IPS-NIHi11 (cell line): ENCODE measurements around the gene SIK3.

Experiments
- DNase-seq: peaks from one replicate; pipeline ENCODE4 v3.0.0; 2012; ENCODE audit warnings: mixed read lengths, low spot score

SIK3 gene

DNA sequence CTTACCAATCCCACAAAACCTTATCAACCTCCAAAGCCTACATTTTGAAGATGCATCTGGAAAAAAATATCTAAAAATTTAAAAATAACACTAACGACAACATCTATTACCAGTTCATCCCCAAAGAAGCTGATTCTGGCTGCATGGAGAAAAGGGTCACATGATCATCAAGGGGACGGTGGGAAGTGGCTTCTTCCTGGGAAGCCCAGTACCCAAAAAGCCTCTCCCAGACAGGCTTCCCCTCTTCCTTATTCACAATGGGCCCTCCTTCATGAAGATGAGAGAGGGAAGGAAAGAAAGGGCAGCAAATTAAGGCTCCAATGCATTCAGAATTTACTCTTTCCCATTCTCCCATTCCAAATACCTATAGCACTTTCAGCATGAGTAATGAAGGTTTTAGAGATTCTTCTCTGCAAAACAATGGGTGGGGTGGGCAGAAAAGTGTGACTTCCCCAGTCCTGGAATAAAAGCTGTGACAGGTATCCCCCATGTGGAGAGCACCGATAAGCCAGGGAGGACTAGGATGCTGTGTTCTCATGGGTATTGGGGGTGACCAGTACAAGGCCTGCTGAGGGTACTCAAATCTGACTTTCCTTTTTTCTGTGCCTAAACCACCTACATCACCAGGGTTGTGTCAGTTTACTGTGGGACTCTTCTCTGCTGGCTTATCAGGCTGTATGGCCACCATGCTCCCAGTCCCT lies 88.2 kb downstream of the SIK3 start:
- peak; percentile 20 for DNase-seq

DNA sequence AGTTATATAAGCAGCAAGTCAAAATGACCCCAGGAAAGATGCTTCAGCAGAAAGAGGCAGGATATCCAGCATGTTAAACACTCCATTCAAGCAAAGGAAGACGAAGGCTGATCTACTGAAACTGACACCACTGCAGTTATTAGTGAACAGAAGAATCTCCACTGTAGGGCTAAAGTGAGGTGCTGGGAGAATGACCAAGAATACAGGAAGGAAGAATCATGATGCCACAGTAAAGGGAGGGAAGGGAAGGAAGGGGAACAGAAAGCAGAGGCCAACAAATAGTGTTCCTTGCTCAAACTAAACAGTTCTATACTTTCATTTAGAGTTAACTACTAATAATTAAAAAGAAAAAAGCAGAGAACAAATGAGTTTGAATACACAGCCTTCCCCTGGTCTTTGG lies 92.5 kb downstream of the SIK3 start:
- DNase-seq, result no peak

DNA sequence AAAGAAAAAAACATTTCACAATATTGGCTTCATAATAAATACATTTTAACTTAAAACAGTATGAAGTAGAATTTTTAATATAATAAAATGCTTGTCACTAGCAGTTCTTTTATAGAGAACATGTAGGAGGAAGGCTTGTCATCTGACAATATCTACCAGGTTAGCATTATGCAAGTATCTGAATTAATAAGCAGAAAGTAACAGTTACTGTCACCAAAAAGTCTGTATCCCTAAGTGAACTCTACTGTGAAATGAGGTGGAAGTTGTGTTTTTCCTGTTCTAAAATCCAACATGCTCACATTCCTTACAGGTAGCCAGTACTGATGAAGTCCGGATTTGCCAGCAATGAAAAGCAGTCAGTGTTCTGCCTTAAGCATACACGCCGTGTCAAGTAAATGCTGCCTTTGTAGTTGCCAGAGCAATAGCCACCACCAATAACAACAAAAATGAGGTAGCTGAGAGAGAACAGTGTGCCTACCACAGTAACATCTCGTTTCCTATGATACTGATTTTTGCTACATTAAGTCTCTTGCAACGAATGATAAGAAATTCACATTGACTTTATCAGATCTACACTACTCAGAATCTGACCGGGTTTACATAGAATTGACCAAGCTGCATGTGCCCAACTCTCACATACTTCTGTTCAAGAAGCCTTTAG lies 95.5 kb downstream of the SIK3 start:
- DNase-seq, result no peak

DNA sequence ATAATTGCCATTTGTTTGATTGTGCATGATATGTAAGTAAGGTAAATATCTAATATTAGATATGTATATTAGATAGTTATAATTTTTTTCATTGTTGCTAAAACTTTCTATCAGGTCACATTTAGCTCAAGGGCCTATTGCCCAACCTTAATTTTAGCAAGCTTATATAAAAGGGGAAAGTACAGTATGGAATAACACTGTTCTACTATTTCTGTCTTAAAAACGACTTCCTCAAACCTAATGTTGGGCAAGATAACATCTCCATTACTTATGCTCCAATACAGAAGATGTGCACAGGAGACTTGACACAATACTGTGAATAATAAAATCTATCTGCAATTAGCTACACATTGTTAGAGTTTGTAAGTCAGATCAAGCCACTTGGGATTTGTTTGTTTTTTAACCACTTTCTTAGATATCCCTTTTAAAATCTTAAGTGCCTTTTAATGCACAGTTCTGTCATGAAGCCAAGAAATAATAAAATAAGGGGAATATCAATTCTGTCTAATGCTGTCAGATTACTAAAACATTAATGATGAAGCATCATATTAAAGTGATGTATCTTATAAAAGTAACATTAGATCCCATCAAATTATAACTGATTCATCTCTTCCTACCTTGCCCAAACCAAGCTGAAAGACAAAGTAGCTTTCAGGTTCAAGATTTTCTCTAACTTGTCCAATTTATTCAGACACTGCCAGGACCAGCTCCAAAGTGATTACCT lies 98.1 kb downstream of the SIK3 start:
- DNase-seq, result no peak

DNA sequence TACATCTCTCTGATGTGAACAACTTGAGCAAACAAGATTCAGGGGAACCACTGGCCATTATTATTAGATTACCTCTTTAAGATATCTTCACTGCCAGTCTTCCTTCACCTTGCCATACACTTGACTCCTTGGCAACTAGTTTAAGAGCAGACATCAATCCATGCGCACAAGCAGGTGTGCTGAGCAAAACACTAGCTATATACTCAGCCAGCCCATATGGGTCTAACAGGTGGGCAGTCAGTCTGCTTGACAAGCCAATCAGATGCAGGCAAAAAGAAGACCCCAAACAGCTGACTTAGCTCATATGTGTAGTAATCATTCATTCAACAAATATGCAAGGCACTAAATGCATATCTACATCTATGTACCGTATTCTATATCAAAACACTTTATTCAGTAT lies 101.2 kb downstream of the SIK3 start:
- no peak for DNase-seq

DNA sequence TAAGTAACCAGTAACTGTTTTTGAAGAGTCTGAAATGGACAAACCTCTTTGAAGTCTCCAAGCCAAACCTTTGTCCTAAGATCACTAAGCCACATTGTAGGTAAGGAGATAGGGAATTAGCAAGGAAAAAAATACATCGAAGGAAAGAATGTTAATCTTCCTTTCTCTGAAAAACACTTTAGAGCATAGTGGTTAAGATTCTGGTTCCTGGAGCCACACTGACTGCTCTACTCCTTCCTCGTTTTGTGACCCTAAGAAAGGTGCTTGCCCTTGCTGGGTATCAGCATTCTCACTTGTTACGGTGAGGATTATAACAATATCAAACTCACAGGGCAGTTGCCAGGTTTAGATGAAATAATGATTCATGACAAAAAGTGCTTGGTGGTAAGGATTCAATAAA lies 104.0 kb downstream of the SIK3 start:
- no peak for DNase-seq

DNA sequence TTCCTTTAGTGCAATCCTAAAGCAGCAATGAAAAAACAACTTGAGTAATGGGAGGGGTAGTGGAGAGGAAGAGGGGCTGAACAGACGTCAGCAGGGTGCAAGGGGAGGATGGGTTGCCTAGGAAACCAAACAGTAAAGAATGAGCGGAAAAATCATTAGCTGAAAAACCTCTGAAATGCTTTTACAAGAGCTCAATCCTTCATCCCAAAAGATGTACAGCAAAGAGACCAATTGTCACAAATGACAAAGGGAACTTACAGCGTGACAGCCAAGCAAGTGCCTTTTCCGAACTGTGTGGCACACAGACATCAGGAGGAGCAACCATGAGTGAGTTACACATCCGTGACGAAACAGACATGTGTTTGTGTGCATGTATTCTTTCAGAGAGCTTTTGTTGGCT lies 104.6 kb downstream of the SIK3 start:
- no peak for DNase-seq

DNA sequence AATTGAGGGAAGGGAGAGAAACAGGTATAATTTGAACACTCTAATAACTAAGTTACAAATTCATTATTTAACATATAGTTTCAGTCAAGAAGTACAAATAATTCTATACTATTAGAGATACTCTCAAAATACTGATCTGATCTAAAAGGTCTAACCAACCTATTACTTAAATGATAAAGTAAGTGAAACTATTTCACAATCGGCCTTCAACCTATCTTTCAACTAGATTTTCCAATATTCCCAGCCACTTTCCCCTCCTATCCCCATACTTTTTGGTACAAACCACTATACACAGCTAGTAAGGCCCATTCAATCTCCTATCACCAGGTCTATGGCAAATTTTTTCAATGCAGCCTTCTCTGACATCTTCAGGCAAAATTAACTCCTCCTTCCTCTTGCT lies 106.7 kb downstream of the SIK3 start:
- no peak for DNase-seq

DNA sequence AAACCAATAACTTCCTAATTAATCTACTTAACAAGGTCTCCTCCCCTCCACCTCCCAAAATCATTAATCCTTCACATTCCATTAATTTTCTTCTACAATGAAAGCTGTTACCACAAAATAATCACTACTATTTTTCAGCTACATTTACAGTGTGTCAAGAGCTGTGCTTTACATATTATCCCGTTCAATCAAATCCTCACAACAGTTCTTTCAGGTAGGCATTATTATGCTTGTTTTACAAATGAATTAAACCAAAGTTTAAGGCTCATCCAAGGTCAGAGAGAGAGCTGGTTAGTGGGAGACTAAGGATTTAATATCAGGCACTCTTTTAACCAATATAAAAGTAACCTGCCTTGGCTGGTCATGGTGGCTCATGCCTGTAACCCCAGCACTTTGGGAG lies 107.4 kb downstream of the SIK3 start:
- no peak for DNase-seq

DNA sequence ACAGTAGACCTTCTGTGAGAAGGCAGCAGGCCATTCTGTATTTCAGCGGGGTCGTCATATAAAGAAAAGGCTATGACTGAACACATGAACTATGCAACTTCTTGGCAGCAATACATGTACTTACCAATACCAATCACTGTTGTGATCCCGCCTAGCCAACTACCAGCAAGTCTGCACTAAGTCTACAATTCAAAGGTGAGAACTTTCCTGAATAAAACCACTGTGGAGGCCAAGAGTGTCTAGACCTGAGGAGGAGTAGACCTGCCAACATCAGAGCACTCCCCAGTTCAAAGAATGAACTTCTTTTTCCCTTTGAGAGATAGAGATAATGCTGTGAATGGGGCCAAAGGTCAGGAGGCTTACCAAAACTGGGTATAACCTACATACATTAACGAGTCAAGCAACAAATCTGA lies 108.2 kb downstream of the SIK3 start:
- DNase-seq, result no peak

DNA sequence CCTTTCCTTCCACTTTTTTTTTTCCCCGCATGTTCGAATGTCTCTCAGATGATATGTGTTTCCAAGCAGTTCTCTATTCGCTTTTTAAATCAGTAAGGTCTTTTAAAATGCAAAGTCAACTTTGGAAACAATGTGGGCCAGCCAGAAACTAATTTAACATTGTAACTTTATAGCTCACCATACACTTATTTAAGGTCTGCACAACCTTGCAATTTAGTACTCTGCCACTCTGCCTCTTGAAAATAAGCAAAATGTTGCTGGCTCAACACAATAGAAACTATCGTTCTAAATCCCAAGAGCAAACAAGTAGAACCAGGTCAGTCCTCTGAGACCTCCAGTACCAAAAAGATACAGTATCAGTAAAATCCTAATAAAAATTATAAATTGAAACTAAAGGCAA lies 109.0 kb downstream of the SIK3 start:
- no peak for DNase-seq

DNA sequence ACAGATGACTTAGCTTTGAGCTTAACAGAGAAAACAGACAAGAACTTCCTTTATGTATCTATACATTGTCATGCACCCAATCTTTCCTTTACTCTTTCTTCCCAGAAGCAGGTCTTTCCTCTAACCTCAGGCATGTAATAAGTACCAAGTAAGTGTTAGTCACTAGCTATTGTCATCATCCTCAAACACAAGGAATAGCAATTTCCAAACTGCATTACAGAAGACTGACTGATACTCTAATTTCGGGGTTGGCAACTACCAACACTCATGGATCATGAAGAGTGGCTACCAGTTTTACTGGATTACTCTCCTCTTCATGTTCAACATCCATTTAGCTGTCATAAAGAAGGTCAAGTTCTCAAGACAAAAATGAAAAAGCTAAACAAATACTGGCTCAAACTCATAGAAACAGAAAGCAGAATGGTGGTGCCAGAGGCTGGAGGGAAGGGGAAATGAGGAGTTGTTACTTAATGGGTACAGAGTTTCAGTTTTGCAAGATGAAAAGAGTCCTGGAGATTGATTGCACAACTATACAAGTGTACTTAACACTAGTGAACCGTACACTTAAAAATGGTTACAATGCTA lies 111.6 kb downstream of the SIK3 start:
- no peak for DNase-seq

DNA sequence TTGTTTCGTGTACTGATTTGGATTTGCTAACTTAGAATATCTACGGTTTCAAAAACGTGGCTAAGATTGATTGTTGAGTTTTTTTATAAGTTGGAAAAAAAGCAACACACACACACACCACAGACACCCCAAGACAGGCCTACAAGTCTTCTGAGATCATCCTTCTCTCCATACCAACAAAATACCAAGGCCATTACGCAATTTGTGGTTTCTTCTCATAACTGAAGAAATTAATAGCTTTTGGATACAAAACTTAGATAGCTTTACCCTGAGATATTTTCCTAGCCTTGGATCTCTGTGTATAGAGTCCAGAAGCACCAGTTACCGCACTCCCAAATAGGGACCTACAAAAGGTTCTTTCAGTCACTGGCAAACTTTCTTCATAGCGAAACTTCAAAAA lies 113.6 kb downstream of the SIK3 start:
- no peak for DNase-seq

DNA sequence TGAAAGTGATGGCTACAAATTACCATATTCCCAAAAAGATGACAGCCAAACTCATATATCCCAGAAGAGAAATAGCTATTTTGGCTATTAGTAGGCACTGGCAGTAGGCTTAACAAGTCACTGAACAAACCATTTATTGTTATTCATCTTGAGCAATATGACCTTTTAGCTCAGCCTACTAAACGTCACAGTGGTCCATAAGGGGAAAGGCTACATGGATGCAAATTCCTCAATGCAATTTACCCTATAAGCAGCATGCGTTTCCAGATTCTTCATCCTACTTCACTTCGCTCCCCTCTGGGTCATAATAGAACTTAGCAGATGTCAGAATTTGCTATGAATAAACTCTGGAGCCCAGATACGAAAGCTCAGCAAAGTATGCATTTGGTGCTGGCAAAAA lies 114.0 kb downstream of the SIK3 start:
- no peak for DNase-seq

DNA sequence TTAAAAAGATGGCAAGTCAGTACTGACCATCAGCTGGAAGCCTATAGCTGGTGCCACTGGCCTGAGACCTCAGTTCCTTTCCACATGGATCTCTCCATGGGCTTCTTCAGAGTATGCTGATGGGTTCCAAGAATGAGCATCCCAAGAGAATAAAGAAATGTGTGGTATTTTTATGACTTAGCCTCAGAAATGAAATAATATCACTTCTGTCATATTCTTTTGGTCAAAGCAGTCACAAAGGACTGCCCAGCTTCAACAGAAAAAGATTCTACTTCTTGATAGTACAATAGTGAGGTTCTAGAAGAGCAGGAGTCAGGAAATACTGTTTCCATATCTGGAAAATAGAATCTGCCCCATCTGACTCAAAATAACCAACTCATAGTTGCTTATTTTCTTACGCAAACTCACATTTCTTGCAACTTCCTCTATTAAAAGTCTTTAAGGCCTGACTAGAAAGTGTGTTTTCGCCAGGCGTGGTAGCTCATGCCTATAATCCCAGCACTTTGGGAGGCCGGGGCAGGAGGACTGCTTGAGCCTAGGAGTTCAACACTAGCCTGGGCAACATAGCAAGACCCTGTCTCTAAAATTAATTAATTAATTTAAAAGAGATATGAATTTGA lies 116.9 kb downstream of the SIK3 start:
- no peak for DNase-seq

DNA sequence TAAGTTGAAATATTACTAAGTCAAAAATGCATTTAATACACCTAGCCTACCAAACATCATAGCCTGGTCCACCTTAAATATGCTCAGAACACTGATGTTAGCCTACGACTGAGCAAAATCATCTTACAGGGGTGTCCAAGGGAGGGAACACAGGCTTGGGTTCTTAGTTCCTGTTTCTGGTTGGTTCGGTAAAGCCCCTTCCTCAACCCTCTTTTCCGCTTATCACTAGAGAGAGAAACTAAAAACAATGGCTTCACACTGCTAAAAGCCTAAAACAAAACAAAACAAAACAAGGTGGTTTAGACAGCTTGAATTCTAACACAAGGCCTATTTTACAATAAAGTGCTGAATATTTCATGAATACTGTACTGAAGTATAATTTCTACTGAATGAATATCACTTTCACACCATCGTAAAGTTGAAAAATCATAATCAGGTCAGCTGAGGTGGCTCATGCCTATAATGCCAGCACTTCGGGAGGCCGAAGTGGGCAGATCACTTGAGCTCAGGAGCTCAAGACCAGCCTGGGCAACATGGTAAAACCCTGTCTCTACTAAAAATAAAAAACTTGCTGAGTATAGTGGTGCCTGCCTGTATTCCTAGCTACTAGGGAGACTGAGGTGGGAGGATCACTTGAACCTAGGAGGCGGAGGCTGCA lies 118.0 kb downstream of the SIK3 start:
- DNase-seq, result no peak

DNA sequence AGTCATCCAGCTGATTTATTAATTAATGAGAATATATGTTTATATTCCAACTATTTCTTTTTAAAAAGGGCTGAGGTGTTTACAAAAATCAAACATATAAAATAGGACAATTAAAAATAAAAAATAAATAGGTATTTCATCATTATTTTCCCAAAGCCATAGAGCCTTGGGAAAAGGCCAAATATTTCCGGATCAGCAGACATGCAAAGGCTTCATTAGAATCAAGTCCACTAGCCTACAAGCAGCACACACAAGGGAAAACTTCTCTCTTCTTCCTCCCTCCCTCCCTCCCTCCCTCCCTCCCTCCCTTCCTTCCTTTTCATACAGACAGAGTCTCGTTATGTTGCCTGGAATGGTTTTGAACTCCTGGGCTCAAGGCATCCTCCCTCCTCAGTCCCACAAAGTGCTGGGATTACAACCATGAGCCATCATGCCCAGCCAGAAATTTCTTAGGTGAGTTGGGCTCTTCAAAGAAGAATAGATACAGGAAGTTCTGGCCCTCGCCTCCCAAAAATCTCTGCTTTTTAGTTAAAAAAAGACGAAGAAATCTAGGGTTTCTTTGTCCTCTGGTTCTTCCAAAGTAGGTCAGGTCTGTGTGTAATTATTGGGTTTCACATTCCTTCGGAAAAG lies 121.2 kb downstream of the SIK3 start:
- DNase-seq, result no peak

DNA sequence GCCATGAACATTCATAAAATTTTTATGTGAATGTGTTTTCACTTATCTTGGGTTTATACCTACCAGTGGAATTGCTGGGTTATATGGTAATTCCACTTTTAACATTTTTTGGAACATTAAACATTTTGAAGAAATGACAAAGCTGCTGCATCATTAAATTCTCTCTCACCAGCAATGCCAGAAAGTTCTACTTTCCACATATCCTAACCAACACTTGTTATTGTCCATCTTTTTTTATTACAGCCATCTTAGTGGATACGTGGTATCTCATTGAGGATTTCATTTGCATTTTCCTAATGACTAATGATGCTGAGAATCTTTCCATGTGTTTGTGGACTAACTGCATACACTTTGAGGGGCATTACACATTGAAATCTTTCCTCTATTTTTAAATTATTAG lies 122.6 kb downstream of the SIK3 start:
- no peak for DNase-seq

DNA sequence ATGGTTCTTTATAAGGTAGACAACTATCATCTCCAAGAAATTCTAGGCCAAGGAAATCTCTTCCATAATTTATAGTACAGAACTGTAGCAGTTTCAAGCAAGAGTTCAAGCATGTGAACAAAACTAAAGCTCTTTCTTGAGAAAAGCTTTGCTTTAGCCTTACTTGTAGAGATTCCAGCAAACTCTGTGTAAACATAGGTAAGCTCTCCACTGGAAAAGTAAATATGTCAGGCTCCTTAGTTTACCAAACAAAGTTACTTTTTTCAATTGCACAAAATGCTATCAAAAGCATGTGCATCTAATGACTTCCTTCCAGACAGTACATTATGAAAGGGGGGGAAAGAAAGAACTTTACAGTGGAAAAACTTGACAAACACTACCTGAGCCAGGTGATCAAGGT lies 125.0 kb downstream of the SIK3 start:
- DNase-seq, result no peak

DNA sequence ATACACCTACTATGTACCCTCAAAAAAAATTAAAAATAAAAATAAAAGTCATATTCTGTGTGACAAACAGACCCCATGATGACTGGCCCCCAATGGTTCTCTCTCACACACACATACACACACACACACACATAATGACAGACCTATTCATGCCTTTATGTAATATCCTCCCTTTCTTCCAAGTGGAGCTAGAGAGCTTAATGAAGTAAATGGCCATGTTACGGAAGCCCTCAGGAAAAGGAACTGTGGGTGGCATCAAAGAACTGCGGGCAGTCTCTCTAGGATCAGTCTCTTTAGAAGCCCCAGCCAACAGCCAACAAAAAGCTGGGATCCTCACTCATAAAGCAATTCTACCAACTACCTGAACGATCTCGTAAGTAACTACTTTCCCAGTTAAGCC lies 125.5 kb downstream of the SIK3 start:
- no peak for DNase-seq

DNA sequence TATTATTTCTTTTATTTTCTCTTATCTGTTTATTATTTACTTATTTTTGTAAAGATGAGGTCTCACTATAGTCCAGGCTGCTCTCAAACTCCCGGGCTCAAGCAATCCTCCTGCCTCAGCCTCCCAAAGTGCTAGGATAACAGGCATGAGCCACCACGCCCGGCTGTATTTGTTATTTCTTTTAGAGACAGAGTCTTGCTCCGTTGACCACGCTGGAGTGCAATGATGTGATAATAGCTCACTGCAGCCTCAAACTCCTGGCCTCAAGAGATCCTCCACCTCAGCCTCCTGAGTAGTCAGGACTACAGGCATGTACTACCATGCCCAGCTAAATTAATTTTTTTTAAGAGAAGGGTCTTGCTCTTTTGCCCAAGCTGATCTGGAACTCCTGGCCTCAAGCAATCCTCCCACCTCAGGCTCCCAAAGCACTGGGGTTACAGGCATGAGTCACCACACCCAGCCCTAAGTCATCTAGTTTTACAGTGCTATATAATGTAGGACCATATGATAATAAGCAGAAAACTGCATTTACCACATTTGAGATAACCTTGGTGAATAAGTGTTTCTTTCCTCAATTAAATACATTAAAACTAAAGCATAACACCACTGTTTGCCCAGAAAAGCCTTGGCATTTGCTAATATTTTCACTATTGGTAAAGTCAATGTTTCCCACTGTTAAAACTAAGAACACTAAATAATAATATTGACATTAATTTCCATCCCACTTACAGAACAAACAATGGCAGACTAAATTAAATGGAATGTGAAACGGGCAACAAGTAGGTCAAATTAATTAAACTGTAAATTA lies 127.5 kb downstream of the SIK3 start:
- no peak for DNase-seq
